Endodermal cell (in vitro differentiated cells): Measurements from ENCODE around the gene ARFRP1. TPM values are rescaled to one million over a fixed set of nuclear protein-coding genes. Genes with fewer than 3 reads are reported as not detected.
A peak's percentile ranks its signal among the peaks of the same experiment; 100 is the strongest.

Experiments
- DNase-seq: peaks from one replicate; pipeline ENCODE4 v3.0.0-alpha.2; 2017
- H3K27ac ChIP-seq: 2 replicates; pipeline ENCODE4 v1.5.1; 2013; ENCODE audit warnings: mild to moderate bottlenecking, low read depth, low read length, moderate library complexity
- H3K27me3 ChIP-seq: 2 replicates; pipeline ENCODE4 v1.6.1; 2013; ENCODE audit warnings: mild to moderate bottlenecking, low read length, moderate library complexity; ENCODE audit not compliant: insufficient read depth, control insufficient read depth, poor library complexity, severe bottlenecking
- H3K36me3 ChIP-seq: 2 replicates; pipeline ENCODE4 v1.7.0; 2013; ENCODE audit warnings: mild to moderate bottlenecking, low read length, moderate library complexity; ENCODE audit not compliant: control insufficient read depth, insufficient read depth
- H3K4me1 ChIP-seq: one replicate; pipeline ENCODE4 v1.7.0; 2013; ENCODE audit warnings: low read length; ENCODE audit not compliant: control insufficient read depth, insufficient read depth
- H3K4me3 ChIP-seq: 2 replicates; pipeline ENCODE4 v1.5.1; 2013; ENCODE audit warnings: mild to moderate bottlenecking, low read length, moderate library complexity
- H3K9ac ChIP-seq: 2 replicates; pipeline ENCODE4 v1.6.1; 2013; ENCODE audit warnings: mild to moderate bottlenecking, low read length, moderate library complexity; ENCODE audit not compliant: poor library complexity, severe bottlenecking; ENCODE audit errors: extremely low read depth
- H3K9me3 ChIP-seq: 2 replicates; pipeline ENCODE4 v1.6.1; 2013; ENCODE audit warnings: mild to moderate bottlenecking, low read length, moderate library complexity; ENCODE audit not compliant: control insufficient read depth
- H3K27ac Mint-ChIP-seq: 2 replicates; pipeline ENCODE4 v1.8.0; 2020; ENCODE audit warnings: mixed read lengths
- H3K27me3 Mint-ChIP-seq: 2 replicates; pipeline ENCODE4 v1.8.0; 2021; ENCODE audit warnings: mild to moderate bottlenecking, mixed read lengths; ENCODE audit not compliant: insufficient read depth
- H3K36me3 Mint-ChIP-seq: 2 replicates; pipeline ENCODE4 v1.8.0; 2020; ENCODE audit warnings: low read depth, mixed read lengths
- H3K4me1 Mint-ChIP-seq: 2 replicates; pipeline ENCODE4 v1.8.0; 2020; ENCODE audit warnings: mixed read lengths
- H3K4me3 Mint-ChIP-seq: 2 replicates; pipeline ENCODE4 v1.8.0; 2020; ENCODE audit warnings: mild to moderate bottlenecking, moderate library complexity, mixed read lengths
- H3K9me3 Mint-ChIP-seq: 2 replicates; pipeline ENCODE4 v1.8.0; 2020; ENCODE audit warnings: mild to moderate bottlenecking, mixed read lengths
- WGBS, 2 experiments: methylation state at CpG; one replicate each; pipeline versions ENCODE4 v1.1.5 to v1.1.7; 2013; ENCODE audit warnings: missing lambda C conversion rate in 2 of 2, mixed read lengths in 1 of 2; ENCODE audit not compliant: insufficient coverage in 1 of 2, insufficient read length in 1 of 2; 5-methylcytosine and 5-hydroxymethylcytosine counted together
- total RNA-seq, 2 donors: library from RNA; stranded (reverse); fragmentation: NEBNext Ultra II Directional in 1 of 2; extraction: Animal tissue kit (Norgen Biotek cat#: 25700) in 1 of 2; gene quantifications; 2 replicates in 1 of 2; 3 replicates in 1 of 2; pipeline ENCODE4 v1.2.1, GENCODE V29; 2021
- TF ChIP-seq, protein P1 (sequence below): fragments of 200-600 bp; sonication (generic); conservative IDR thresholded peaks from 2 replicates; pipeline ENCODE4 v1.5.0; 2021; ENCODE audit warnings: antibody characterized with exemption, mild to moderate bottlenecking

ARFRP1 gene
- total RNA-seq, 2 donors from 2014 or later = 41.6 to 46.2 TPM

DNA sequence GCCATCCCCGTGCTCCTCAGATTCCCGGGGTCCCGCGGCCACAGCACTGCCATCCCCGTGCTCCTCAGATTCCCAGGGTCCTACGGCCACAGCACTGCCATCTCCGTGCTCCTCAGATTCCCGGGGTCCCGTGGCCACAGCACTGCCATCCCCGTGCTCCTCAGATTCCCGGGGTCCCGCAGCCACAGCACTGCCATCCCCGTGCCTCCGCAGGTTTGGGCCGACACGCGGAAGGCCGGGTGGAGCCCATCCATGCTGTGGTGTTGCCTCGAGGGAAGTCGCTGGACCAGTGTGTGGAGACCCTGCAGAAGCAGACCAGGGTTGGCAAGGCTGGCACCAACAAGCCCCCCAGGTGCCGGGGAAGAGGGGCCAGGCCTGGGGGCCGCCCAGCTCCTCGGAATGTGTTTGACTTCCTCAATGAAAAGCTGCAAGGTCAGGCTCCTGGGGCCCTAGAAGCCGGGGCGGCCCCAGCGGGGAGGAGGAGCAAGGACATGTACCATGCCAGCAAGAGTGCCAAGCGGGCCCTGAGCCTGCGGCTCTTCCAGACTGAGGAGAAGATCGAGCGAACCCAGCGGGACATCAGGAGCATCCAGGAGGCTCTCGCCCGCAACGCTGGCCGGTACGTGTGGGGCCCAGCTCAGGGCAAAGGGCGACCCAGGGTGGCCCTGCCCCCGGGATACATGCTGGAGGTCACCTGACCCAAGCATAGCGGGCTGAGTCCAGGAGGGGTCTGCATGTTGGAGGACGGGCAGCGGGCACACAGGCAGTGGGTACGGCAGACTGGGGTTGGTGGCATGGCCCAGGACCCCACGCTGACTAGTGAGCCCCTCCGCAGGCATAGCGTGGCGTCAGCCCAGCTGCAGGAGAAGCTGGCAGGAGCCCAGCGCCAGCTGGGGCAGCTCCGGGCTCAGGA, 27.4 kb upstream of the ARFRP1 start:
- no peaks in the 10 kb centered on the region for H3K9me3 Mint-ChIP-seq
- 95% methylated on average over 42 to 48 of the region's 48 CpGs for WGBS, 2 experiments
- no peak overlapping the region for H3K27ac ChIP-seq
- H3K9ac ChIP-seq = no peak overlapping the region
- H3K36me3 Mint-ChIP-seq = peaks cover 17% of the 10 kb centered on the region
- no peaks in the 10 kb centered on the region for H3K4me1 Mint-ChIP-seq
- H3K36me3 ChIP-seq = peaks cover 27% of the 10 kb centered on the region
- no peaks in the 10 kb centered on the region for H3K4me1 ChIP-seq
- H3K4me3 ChIP-seq = no peak overlapping the region
- H3K4me3 Mint-ChIP-seq = no peak overlapping the region
- no peak for DNase-seq
- no peaks in the 10 kb centered on the region for H3K27me3 ChIP-seq
- H3K27me3 Mint-ChIP-seq = peaks cover 1% of the 10 kb centered on the region
- TF ChIP-seq, protein P1, sequence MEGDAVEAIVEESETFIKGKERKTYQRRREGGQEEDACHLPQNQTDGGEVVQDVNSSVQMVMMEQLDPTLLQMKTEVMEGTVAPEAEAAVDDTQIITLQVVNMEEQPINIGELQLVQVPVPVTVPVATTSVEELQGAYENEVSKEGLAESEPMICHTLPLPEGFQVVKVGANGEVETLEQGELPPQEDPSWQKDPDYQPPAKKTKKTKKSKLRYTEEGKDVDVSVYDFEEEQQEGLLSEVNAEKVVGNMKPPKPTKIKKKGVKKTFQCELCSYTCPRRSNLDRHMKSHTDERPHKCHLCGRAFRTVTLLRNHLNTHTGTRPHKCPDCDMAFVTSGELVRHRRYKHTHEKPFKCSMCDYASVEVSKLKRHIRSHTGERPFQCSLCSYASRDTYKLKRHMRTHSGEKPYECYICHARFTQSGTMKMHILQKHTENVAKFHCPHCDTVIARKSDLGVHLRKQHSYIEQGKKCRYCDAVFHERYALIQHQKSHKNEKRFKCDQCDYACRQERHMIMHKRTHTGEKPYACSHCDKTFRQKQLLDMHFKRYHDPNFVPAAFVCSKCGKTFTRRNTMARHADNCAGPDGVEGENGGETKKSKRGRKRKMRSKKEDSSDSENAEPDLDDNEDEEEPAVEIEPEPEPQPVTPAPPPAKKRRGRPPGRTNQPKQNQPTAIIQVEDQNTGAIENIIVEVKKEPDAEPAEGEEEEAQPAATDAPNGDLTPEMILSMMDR = no peak
- H3K27ac Mint-ChIP-seq = no peak overlapping the region
- no peaks in the 10 kb centered on the region for H3K9me3 ChIP-seq

DNA sequence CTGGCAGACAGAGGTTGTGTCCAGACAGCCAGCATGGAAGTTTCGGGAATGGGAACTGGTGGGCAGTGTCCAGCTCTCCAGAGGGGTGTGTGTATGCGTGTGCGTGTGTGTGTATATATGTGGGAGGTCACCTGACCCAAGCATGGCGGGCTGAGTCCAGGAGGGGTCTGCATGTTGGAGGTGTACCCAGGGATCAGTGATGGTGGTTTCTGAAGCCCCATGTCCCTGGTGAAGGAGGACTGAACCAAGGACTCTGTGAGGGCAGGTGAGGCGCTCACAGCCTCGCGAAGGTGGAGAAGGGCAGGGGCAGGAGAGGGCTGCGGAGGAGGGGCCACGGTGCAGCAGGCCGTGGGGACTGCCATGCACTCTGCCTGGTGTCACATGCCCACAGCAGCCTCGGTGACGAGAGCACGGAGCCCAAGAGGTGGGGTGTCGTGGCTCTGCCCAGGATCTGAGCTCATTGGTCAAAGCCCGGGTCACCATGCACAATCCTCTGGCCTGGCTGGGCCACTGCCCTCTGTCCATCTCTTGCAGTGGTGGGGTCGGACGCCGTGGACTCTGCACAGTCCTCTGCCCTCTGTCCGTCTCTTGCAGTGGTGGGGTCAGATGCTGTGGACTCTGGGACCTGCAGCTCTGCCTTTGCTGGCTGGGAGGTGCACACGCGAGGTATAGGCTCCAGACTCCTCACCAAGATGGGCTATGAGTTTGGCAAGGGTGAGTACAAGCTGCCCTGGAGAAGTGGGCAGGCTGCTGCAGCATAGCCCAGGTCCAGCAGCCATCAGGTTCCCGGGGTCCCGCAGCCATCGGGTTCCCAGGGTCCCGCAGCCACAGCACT, 26.6 kb upstream of the ARFRP1 start:
- no peaks in the 10 kb centered on the region for H3K4me1 Mint-ChIP-seq
- H3K4me3 ChIP-seq = no peak overlapping the region
- TF ChIP-seq, protein P1 = no peak
- H3K9me3 ChIP-seq = no peaks in the 10 kb centered on the region
- H3K27ac ChIP-seq = no peak overlapping the region
- no peaks in the 10 kb centered on the region for H3K9me3 Mint-ChIP-seq
- H3K4me3 Mint-ChIP-seq = no peak overlapping the region
- H3K4me1 ChIP-seq = no peaks in the 10 kb centered on the region
- peak; percentile 45 for DNase-seq
- 93 to 94% methylated on average over 20 to 25 of the region's 25 CpGs for WGBS, 2 experiments
- H3K36me3 Mint-ChIP-seq = peaks cover 21% of the 10 kb centered on the region
- no peak overlapping the region for H3K9ac ChIP-seq
- peaks cover 35% of the 10 kb centered on the region for H3K36me3 ChIP-seq
- H3K27me3 ChIP-seq = no peaks in the 10 kb centered on the region
- peaks cover 1% of the 10 kb centered on the region for H3K27me3 Mint-ChIP-seq
- H3K27ac Mint-ChIP-seq = peak overlapping the region; percentile 52

GRCh38 chr20:63733579-63734081, 25.9 kb upstream of the ARFRP1 start:
- Histone ChIP-seq H3K4me1 (no peaks in the 10 kb centered on the region), H3K9ac (no peak overlapping the region), H3K9me3 (no peaks in the 10 kb centered on the region), H3K4me3 (no peak overlapping the region), H3K36me3 (peaks cover 39% of the 10 kb centered on the region), H3K27me3 (no peaks in the 10 kb centered on the region), H3K27ac (no peak overlapping the region)
- TF ChIP-seq, protein P1 = no peak
- Mint-ChIP-seq H3K4me1 (no peaks in the 10 kb centered on the region), H3K36me3 (peaks cover 23% of the 10 kb centered on the region), H3K9me3 (no peaks in the 10 kb centered on the region), H3K27me3 (peaks cover 1% of the 10 kb centered on the region), H3K27ac (peak overlapping the region; percentile 52), H3K4me3 (no peak overlapping the region)
- no peak for DNase-seq
- WGBS, 2 experiments = 95 to 98% methylated on average over 14 to 18 of the region's 18 CpGs
